Fibroblast of villous mesenchyme (primary cell): ENCODE data around the gene SMYD3. TPM values are rescaled to one million over a fixed set of nuclear protein-coding genes. Genes with fewer than 3 reads are reported as not detected.
"Not testable (repeated sequence)": the region's sequence is repeated elsewhere in the genome, so short reads cannot be mapped to it uniquely, and the experiment has no call there.

Experiments
- DNase-seq: peaks from one replicate; pipeline ENCODE4 v3.0.0-alpha.2; 2010; ENCODE audit warnings: low read depth
- H3K4me3 ChIP-seq: 2 replicates; pipeline ENCODE4 v1.5.1; 2011; ENCODE audit warnings: low read depth, mild to moderate bottlenecking, low read length
- CTCF ChIP-seq: IDR thresholded peaks from 2 replicates; pipeline ENCODE4 v1.5.1; 2012; ENCODE audit warnings: low read depth, mild to moderate bottlenecking, low read length; ENCODE audit not compliant: insufficient read depth
- total RNA-seq: library from RNA; depleted of rRNA; stranded (reverse); fragments of >200 nt; gene quantifications from 2 replicates; pipeline ENCODE4 v1.2.3, GENCODE V29; 2012

The SMYD3 gene
- total RNA-seq, 1 donor = 35.4 TPM

GRCh38 chr1:246037832-246038231 is 469.2 kb downstream of the SMYD3 start:
- no peak for TF ChIP-seq CTCF
- no peak overlapping the region for H3K4me3 ChIP-seq
- no peak for DNase-seq

GRCh38 chr1:246036175-246036574 is 470.9 kb downstream of the SMYD3 start:
- TF ChIP-seq CTCF = no peak

GRCh38 chr1:246035060-246035541 is 472.0 kb downstream of the SMYD3 start:
- peak; percentile 39 for DNase-seq
- H3K4me3 ChIP-seq = no peak overlapping the region
- TF ChIP-seq CTCF = no peak

More at GRCh38 chr1:246036175-246036574, 470.9 kb downstream of the SMYD3 start:
- DNase-seq = no peak
- no peak overlapping the region for H3K4me3 ChIP-seq

- no peak overlapping the region for H3K4me3 ChIP-seq
- DNase-seq = no peak
- TF ChIP-seq CTCF = no peak
These were observed 472.4 kb downstream of the SMYD3 start for GRCh38 chr1:246034630-246035029.

- no peak for TF ChIP-seq CTCF
- peak; percentile 91 for DNase-seq
These were observed 474.1 kb downstream of the SMYD3 start for GRCh38 chr1:246032984-246033383.

GRCh38 chr1:246032031-246032551 is 475.0 kb downstream of the SMYD3 start:
- H3K4me3 ChIP-seq = no peak overlapping the region
- peak; percentile 53 for DNase-seq
- TF ChIP-seq CTCF = no peak

More at GRCh38 chr1:246032984-246033383, 474.1 kb downstream of the SMYD3 start:
- H3K4me3 ChIP-seq = no peak overlapping the region

- H3K4me3 ChIP-seq = no peak overlapping the region
- TF ChIP-seq CTCF = no peak
- DNase-seq = no peak
These were observed 477.5 kb downstream of the SMYD3 start for GRCh38 chr1:246029616-246030015.

- not testable (repeated sequence) for DNase-seq, H3K4me3 ChIP-seq
These were observed 483.0 kb downstream of the SMYD3 start for GRCh38 chr1:246024118-246024517.
